Measurements from ENCODE around the gene HS3ST6. TPM values are rescaled to one million over a fixed set of nuclear protein-coding genes. Genes with fewer than 3 reads are reported as not detected.

The HS3ST6 gene
- polyA plus RNA-seq, 1 of the 3 experiments (the other 2 are of a cell fraction), result 0.03 TPM

DNA sequence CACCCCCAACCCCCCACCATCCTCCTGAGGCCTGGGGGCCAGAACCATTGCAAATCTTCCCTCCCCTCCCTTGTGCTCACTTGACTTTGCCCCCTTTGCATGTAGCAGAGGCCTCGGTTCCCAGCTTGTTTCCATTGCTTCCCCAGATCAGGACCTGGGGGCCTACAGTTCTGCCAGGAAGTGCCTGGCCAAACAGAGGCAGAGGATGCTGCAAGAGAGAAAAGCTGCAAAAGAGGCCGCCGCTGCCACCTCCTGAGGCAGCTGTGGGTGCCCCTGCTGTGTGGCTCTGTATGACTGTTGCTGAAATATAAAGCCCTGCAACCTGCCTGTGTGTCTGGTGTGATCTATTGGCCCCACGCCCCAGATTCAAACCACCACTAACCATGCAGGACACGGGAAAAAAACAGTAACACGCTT, 43.4 kb upstream of the HS3ST6 start:
- Histone ChIP-seq H3K27ac (ENCODE audit: low read depth in 2 of 2, low read length in 1 of 2) (peak overlapping the region; percentile 19 to 20; a peak in 2 of 4 replicates), H3K9me3 (no peaks in the 10 kb centered on the region), H3K4me3 (ENCODE audit: low read depth in 2 of 2, low read length in 1 of 2) (no peak overlapping the region), H3F3A (replicated peaks; ENCODE audit: insufficient read depth) (peaks cover 36% of the 10 kb centered on the region), H3K36me3 (replicated peaks in 1 of 2; ENCODE audit: control insufficient read depth in 1 of 2, insufficient read depth in 2 of 2, low read length in 1 of 2) (peaks cover 19 to 24% of the 10 kb centered on the region in 2 experiments), H3K79me2 (ENCODE audit: insufficient read depth) (peaks cover 68% of the 10 kb centered on the region), H2AFZ (ENCODE audit: low read depth) (no peak overlapping the region), H3K4me2 (peak overlapping the region; percentile 90; the same call in 1 of the 2 replicates), H3K9me2 (no peaks in the 10 kb centered on the region), H4K20me1 (ENCODE audit: insufficient read depth) (peaks cover 38% of the 10 kb centered on the region), H3K9ac (no peak overlapping the region), H3K4me1 (ENCODE audit: control insufficient read depth in 1 of 2, insufficient read depth in 2 of 2, low read depth in 1 of 2, low read length in 1 of 2) (peaks cover 0 to 47% of the 10 kb centered on the region in 2 experiments; a peak in 1 of 4 replicates), H3K27me3 (ENCODE audit: insufficient read depth) (no peaks in the 10 kb centered on the region)
- TF ChIP-seq FOXM1 (IDR thresholded peaks at IDR 0.05; ENCODE audit: low read depth), result no peak
- no peak for TF ChIP-seq EZH2phosphoT487 (IDR thresholded peaks at IDR 0.05; ENCODE audit: borderline replicate concordance, low read depth)
- TF ChIP-seq SIN3A (IDR thresholded peaks at IDR 0.05; ENCODE audit: borderline replicate concordance, low read depth, low read length), result peak; percentile 12; the same call in 1 of the 2 replicates
- TF ChIP-seq, protein P1, sequence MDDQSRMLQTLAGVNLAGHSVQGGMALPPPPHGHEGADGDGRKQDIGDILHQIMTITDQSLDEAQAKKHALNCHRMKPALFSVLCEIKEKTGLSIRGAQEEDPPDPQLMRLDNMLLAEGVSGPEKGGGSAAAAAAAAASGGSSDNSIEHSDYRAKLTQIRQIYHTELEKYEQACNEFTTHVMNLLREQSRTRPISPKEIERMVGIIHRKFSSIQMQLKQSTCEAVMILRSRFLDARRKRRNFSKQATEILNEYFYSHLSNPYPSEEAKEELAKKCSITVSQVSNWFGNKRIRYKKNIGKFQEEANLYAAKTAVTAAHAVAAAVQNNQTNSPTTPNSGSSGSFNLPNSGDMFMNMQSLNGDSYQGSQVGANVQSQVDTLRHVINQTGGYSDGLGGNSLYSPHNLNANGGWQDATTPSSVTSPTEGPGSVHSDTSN (IDR thresholded peaks at IDR 0.05), result no peak
- no peak for DNase-seq
- CTCF ChIA-PET, result interaction anchor here (1.1 to 1.8 kb wide), 3 partner anchors 32 to 97 kb away, joined by 3 to 6 read pairs (median 4); partner anchors contain the start of gene MEIOB
- POLR2A ChIA-PET, result interaction anchor here (0.7 to 2.6 kb wide), 3 partner anchors 9 to 229 kb away, joined by 3 to 10 read pairs (median 5); partner anchors contain the start of gene MSRB1
- WGBS (ENCODE audit: low lambda C conversion rate), result 38% methylated on average over 6 of the region's 6 CpGs

DNA sequence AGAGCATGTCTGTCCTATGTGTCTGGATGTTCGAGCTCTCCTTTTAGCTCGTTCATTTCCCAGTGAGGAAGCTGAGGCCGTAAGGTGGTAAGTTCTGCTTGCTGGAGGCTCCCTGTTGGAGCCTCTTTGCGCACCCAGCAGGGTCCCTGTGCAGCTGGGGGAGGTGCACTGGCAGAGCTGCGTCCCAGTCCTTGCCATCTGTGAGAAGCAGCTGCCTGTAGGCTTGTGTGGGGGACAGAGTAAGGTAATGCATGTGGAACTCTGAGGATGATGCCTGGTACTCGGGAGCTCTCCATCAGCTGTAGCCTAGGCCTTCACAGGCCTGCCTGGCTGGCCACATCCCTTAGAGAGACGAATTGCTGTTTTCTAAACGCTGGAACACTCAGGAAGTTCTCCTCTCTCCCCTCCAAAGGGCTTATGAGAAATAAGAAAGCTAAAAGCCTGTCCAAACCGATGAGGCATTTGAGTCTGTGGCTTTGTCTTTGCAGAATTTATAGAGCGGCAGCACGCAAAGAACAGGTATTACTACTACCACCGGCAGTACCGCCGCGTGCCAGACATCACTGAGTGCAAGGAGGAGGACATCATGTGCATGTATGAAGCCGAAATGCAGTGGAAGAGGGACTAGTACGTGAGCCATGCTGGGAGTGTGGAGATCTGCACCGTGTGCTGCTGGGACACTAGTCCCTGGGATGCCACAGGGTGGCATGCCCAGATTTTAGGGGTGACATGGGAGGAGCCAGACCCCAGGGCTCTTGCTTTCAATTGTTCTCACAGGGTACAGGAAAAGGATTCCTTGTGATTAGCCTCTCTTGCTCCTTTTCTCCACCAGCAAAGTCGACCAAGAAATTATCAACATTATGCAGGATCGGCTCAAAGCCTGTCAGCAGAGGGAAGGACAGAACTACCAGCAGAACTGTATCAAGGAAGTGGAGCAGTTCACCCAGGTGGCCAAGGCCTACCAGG, 42.7 kb upstream of the HS3ST6 start:
- no peaks in the 10 kb centered on the region for H3K27me3 ChIP-seq (ENCODE audit: insufficient read depth)
- H3K9me2 ChIP-seq, result no peaks in the 10 kb centered on the region
- peak overlapping the region; percentile 28 to 67 for H3K27ac ChIP-seq (ENCODE audit: low read depth in 2 of 2, low read length in 1 of 2)
- 31% methylated on average over 18 of the region's 20 CpGs for WGBS (ENCODE audit: low lambda C conversion rate)
- peak overlapping the region; percentile 89; the same call in 1 of the 2 replicates for H3K9ac ChIP-seq
- DNase-seq, result no peak
- peaks cover 19 to 24% of the 10 kb centered on the region in 2 experiments for H3K36me3 ChIP-seq (replicated peaks in 1 of 2; ENCODE audit: control insufficient read depth in 1 of 2, insufficient read depth in 2 of 2, low read length in 1 of 2)
- ChIA-PET POLR2A (interaction anchor here (0.7 to 2.6 kb wide), 5 partner anchors 10 to 86 kb away, joined by 3 to 10 read pairs (median 5); partner anchors contain the start of genes MSRB1, NTHL1 and TSC2), CTCF (interaction anchor here (0.8 to 1.8 kb wide), 5 partner anchors 31 to 97 kb away, joined by 3 to 6 read pairs (median 4); partner anchors contain the start of gene MEIOB)
- H3F3A ChIP-seq (replicated peaks; ENCODE audit: insufficient read depth), result peaks cover 36% of the 10 kb centered on the region
- H3K9me3 ChIP-seq, result no peaks in the 10 kb centered on the region
- H3K4me2 ChIP-seq, result peak overlapping the region; percentile 76
- peak overlapping the region; percentile 58 to 86 for H3K4me3 ChIP-seq (ENCODE audit: low read depth in 2 of 2, low read length in 1 of 2)
- H4K20me1 ChIP-seq (ENCODE audit: insufficient read depth), result peaks cover 38% of the 10 kb centered on the region
- no peak overlapping the region for H2AFZ ChIP-seq (ENCODE audit: low read depth)
- H3K4me1 ChIP-seq (ENCODE audit: control insufficient read depth in 1 of 2, insufficient read depth in 2 of 2, low read depth in 1 of 2, low read length in 1 of 2), result peaks cover 0 to 46% of the 10 kb centered on the region in 2 experiments; a peak in 1 of 4 replicates
- H3K79me2 ChIP-seq (ENCODE audit: insufficient read depth), result peaks cover 61% of the 10 kb centered on the region
- TF ChIP-seq, protein P2, sequence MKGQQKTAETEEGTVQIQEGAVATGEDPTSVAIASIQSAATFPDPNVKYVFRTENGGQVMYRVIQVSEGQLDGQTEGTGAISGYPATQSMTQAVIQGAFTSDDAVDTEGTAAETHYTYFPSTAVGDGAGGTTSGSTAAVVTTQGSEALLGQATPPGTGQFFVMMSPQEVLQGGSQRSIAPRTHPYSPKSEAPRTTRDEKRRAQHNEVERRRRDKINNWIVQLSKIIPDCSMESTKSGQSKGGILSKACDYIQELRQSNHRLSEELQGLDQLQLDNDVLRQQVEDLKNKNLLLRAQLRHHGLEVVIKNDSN (IDR thresholded peaks at IDR 0.05; ENCODE audit: borderline replicate concordance, low read depth), result no peak
- peak; percentile 83 for TF ChIP-seq SIN3A (IDR thresholded peaks at IDR 0.05; ENCODE audit: borderline replicate concordance, low read depth, low read length)
- no peak; the same call in 1 of the 2 replicates for TF ChIP-seq TAF1 (IDR thresholded peaks at IDR 0.05; ENCODE audit: borderline replicate concordance, low read depth, low read length)
- peak; percentile 82 for TF ChIP-seq POLR2AphosphoS5 (IDR thresholded peaks at IDR 0.05; ENCODE audit: low read depth, low read length)
- no peak for TF ChIP-seq EP300 (IDR thresholded peaks at IDR 0.05; ENCODE audit: borderline replicate concordance in 1 of 2, low read depth in 1 of 2, low read length in 1 of 2)
- no peak for TF ChIP-seq RXRA (IDR thresholded peaks at IDR 0.05; ENCODE audit: borderline replicate concordance, low read depth)
- TF ChIP-seq, protein P1 (IDR thresholded peaks at IDR 0.05), result peak; percentile 49; the same call in 1 of the 2 replicates
- TF ChIP-seq ELF1 (IDR thresholded peaks at IDR 0.05), result no peak
- no peak for TF ChIP-seq RFX5 (IDR thresholded peaks at IDR 0.05; ENCODE audit: low read length)
- no peak for TF ChIP-seq YY1 (IDR thresholded peaks at IDR 0.05; ENCODE audit: low read depth)
- TF ChIP-seq GATA2 (CRISPR knock-in tag; IDR thresholded peaks at IDR 0.05), result no peak
- TF ChIP-seq RAD21 (IDR thresholded peaks at IDR 0.05; ENCODE audit: low read length), result no peak
- no peak for TF ChIP-seq GABPA (IDR thresholded peaks at IDR 0.05; ENCODE audit: low read depth)
- TF ChIP-seq MEF2A (IDR thresholded peaks at IDR 0.05; ENCODE audit: borderline replicate concordance, low read depth), result no peak
- TF ChIP-seq, protein P3, sequence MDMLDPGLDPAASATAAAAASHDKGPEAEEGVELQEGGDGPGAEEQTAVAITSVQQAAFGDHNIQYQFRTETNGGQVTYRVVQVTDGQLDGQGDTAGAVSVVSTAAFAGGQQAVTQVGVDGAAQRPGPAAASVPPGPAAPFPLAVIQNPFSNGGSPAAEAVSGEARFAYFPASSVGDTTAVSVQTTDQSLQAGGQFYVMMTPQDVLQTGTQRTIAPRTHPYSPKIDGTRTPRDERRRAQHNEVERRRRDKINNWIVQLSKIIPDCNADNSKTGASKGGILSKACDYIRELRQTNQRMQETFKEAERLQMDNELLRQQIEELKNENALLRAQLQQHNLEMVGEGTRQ (IDR thresholded peaks at IDR 0.05; ENCODE audit: borderline replicate concordance, low read depth, low read length), result no peak
- TF ChIP-seq FOXJ3 (CRISPR knock-in tag; IDR thresholded peaks at IDR 0.05), result no peak
- no peak for TF ChIP-seq NRF1 (IDR thresholded peaks at IDR 0.05; ENCODE audit: low read depth, low read length)
- TF ChIP-seq EZH2phosphoT487 (IDR thresholded peaks at IDR 0.05; ENCODE audit: borderline replicate concordance, low read depth), result no peak
- peak; percentile 15; the same call in 1 of the 2 replicates for TF ChIP-seq JUND (IDR thresholded peaks at IDR 0.05)
- TF ChIP-seq CHD2 (IDR thresholded peaks at IDR 0.05; ENCODE audit: low read length, partially characterized antibody), result peak; percentile 49
- no peak for TF ChIP-seq FOXM1 (IDR thresholded peaks at IDR 0.05; ENCODE audit: low read depth)

Measured in SK-N-SH (cell line).